AG04450 (cell line): ENCODE results near the gene KIF26B. TPM values are rescaled to one million over a fixed set of nuclear protein-coding genes. Genes with fewer than 3 reads are reported as not detected.

Experiments used
- CTCF ChIA-PET: fragments of 300-600, 350-600 bp; formaldehyde crosslinking; extraction: SDS; loops from one replicate; lab custom pipeline; 2022; ENCODE audit warnings: antibody characterized with exemption, inconsistent platforms; lab: Charles Lee
- POLR2A ChIA-PET: fragments of 350-600 bp; formaldehyde crosslinking; extraction: SDS; loops from one replicate; lab custom pipeline; 2021; ENCODE audit warnings: antibody characterized with exemption, inconsistent platforms; lab: Yijun Ruan, JAX
- DNase-seq: peaks from one replicate; pipeline ENCODE4 v3.0.0-alpha.2; 2011; ENCODE audit warnings: low read depth, low spot score
- H3K27ac ChIP-seq: one replicate; pipeline ENCODE4 v1.5.1; 2012; ENCODE audit warnings: low read depth, low read length, control low read depth
- H3K27me3 ChIP-seq: one replicate; pipeline ENCODE4 v1.6.0; 2012; ENCODE audit warnings: low read length; ENCODE audit not compliant: control insufficient read depth, insufficient read depth
- H3K4me3 ChIP-seq: 2 replicates; pipeline ENCODE4 v1.5.1; 2011; ENCODE audit warnings: mild to moderate bottlenecking, low read depth, low read length, control low read depth
- H3K9me3 ChIP-seq: 2 replicates; pipeline ENCODE4 v1.5.1; 2012; ENCODE audit warnings: low read length; ENCODE audit not compliant: control insufficient read depth, insufficient read depth
- CTCF ChIP-seq: IDR thresholded peaks from 2 replicates; pipeline ENCODE4 v1.5.1; 2011; ENCODE audit warnings: low read depth, low read length, control low read depth, inconsistent platforms
- polyA plus RNA-seq: library from polyadenylated mRNA; depleted of rRNA; stranded (reverse); fragments of >200 nt; gene quantifications from 2 replicates; pipeline ENCODE4 v1.2.3, GENCODE V29; 2011

KIF26B gene
- polyA plus RNA-seq, 1 experiment, result 2.4 TPM

GRCh38 chr1:245229051-245229450 is 74.3 kb downstream of the KIF26B start:
- no peak for DNase-seq
- POLR2A ChIA-PET, result no interaction called here
- CTCF ChIA-PET, result no interaction called here
- Histone ChIP-seq H3K27me3 (no peaks in the 10 kb centered on the region), H3K4me3 (no peak overlapping the region), H3K27ac (no peak overlapping the region), H3K9me3 (no peaks in the 10 kb centered on the region)
- TF ChIP-seq CTCF, result no peak

GRCh38 chr1:245232931-245233330 is 78.1 kb downstream of the KIF26B start:
- CTCF ChIA-PET, result no interaction called here
- no peak for DNase-seq
- Histone ChIP-seq H3K4me3 (no peak overlapping the region), H3K9me3 (no peaks in the 10 kb centered on the region), H3K27ac (no peak overlapping the region), H3K27me3 (no peaks in the 10 kb centered on the region)
- TF ChIP-seq CTCF, result no peak
- POLR2A ChIA-PET, result no interaction called here

- DNase-seq, result no peak
- CTCF ChIA-PET, result no interaction called here
Observed at GRCh38 chr1:245234217-245235081, 79.7 kb downstream of the KIF26B start.

GRCh38 chr1:245235156-245235555 is 80.4 kb downstream of the KIF26B start:
- ChIA-PET CTCF (no interaction called here), POLR2A (no interaction called here)
- Histone ChIP-seq H3K4me3 (no peak overlapping the region), H3K27ac (no peak overlapping the region), H3K9me3 (no peaks in the 10 kb centered on the region), H3K27me3 (no peaks in the 10 kb centered on the region)
- TF ChIP-seq CTCF, result no peak
- DNase-seq, result no peak

More at GRCh38 chr1:245234217-245235081, 79.7 kb downstream of the KIF26B start:
- no peaks in the 10 kb centered on the region for H3K27me3 ChIP-seq
- TF ChIP-seq CTCF, result no peak
- no peaks in the 10 kb centered on the region for H3K9me3 ChIP-seq
- H3K4me3 ChIP-seq, result no peak overlapping the region
- POLR2A ChIA-PET, result no interaction called here
- H3K27ac ChIP-seq, result no peak overlapping the region

GRCh38 chr1:245240648-245241165 is 85.9 kb downstream of the KIF26B start:
- peaks cover 3% of the 10 kb centered on the region; the same call in 1 of the 2 replicates for H3K9me3 ChIP-seq
- TF ChIP-seq CTCF, result no peak
- H3K4me3 ChIP-seq, result no peak overlapping the region
- no peak for DNase-seq
- H3K27ac ChIP-seq, result no peak overlapping the region
- ChIA-PET POLR2A (no interaction called here), CTCF (interaction anchor here (0.7 kb wide), 1 partner anchor 84 kb away, joined by 4 read pairs; no protein-coding TSS in a partner anchor)
- H3K27me3 ChIP-seq, result no peaks in the 10 kb centered on the region
